Common myeloid progenitor, CD34-positive (primary cell): ENCODE measurements around the gene RAB37.
A peak's percentile ranks its signal among the peaks of the same experiment; 100 is the strongest.

Experiments
- CTCF ChIA-PET: fragments of 350-600 bp; sonication (Branson Sonifier 250); formaldehyde crosslinking; loops from one replicate; lab custom pipeline; 2021; ENCODE audit warnings: antibody characterized with exemption; lab: Charles Lee
- POLR2A ChIA-PET: fragments of 350-600 bp; sonication (Branson Sonifier 250); formaldehyde crosslinking; loops from one replicate; lab custom pipeline; 2021; ENCODE audit warnings: antibody characterized with exemption; lab: Charles Lee
- DNase-seq, 3 donors: peaks; one replicate each; pipeline versions ENCODE4 v3.0.0 to v3.0.0-alpha.2; 2013
- H3K27ac ChIP-seq, 2 experiments: 1 replicate in 1 of 2; 2 replicates in 1 of 2; pipeline ENCODE4 v1.7.0; 2013; ENCODE audit warnings: inconsistent platforms in 2 of 2, low read length in 2 of 2, mild to moderate bottlenecking in 2 of 2, low read depth in 1 of 2, moderate library complexity in 1 of 2; ENCODE audit not compliant: severe bottlenecking in 2 of 2, insufficient read depth in 1 of 2, poor library complexity in 1 of 2
- H3K27me3 ChIP-seq, 5 experiments: replicated peaks in 2 of 5; 1 replicate in 3 of 5; 2 replicates in 2 of 5; pipeline versions ENCODE4 v1.6.1 to v1.7.0; 2013; ENCODE audit warnings: low read length in 4 of 5, mild to moderate bottlenecking in 2 of 5, moderate library complexity in 2 of 5, inconsistent platforms in 1 of 5; ENCODE audit not compliant: insufficient read depth in 5 of 5, control insufficient read depth in 4 of 5
- H3K36me3 ChIP-seq, 4 experiments: 1 replicate in 2 of 4; 2 replicates in 2 of 4; pipeline versions ENCODE4 v1.6.1 to v1.7.0; 2013; ENCODE audit warnings: low read length in 3 of 4, control low read depth in 1 of 4, mild to moderate bottlenecking in 1 of 4; ENCODE audit not compliant: control insufficient read depth in 4 of 4, insufficient read depth in 4 of 4
- H3K4me1 ChIP-seq, 4 experiments: 1 replicate in 3 of 4; 2 replicates in 1 of 4; pipeline versions ENCODE4 v1.6.1 to v1.7.1; 2013; ENCODE audit warnings: low read length in 3 of 4, mild to moderate bottlenecking in 3 of 4, control low read depth in 1 of 4, inconsistent platforms in 1 of 4, moderate library complexity in 1 of 4; ENCODE audit not compliant: control insufficient read depth in 4 of 4, insufficient read depth in 4 of 4; ENCODE audit errors: control extremely low read depth in 1 of 4
- H3K4me3 ChIP-seq, 7 experiments: 1 replicate in 4 of 7; 2 replicates in 3 of 7; pipeline versions ENCODE4 v1.5.1 to v1.7.0; 2013; ENCODE audit warnings: mild to moderate bottlenecking in 7 of 7, low read length in 6 of 7, moderate library complexity in 6 of 7, inconsistent platforms in 2 of 7, low read depth in 2 of 7, control low read depth in 1 of 7; ENCODE audit not compliant: insufficient read depth in 4 of 7, control insufficient read depth in 1 of 7; ENCODE audit errors: extremely low read depth in 1 of 7
- H3K9me3 ChIP-seq, 5 experiments: 1 replicate in 4 of 5; 2 replicates in 1 of 5; pipeline versions ENCODE4 v1.6.1 to v1.7.1; 2013; ENCODE audit warnings: low read length in 4 of 5, mild to moderate bottlenecking in 2 of 5, inconsistent platforms in 1 of 5, low read depth in 1 of 5, moderate library complexity in 1 of 5; ENCODE audit not compliant: control insufficient read depth in 4 of 5, insufficient read depth in 2 of 5; ENCODE audit errors: control extremely low read depth in 1 of 5
- WGBS: methylation state at CpG from one replicate; pipeline ENCODE4 v1.1.5; 2013; ENCODE audit not compliant: insufficient coverage; 5-methylcytosine and 5-hydroxymethylcytosine counted together

RAB37 gene

GRCh38 chr17:74761931-74762330 lies 24.9 kb downstream of the RAB37 start:
- Histone ChIP-seq H3K9me3 (no peaks in the 10 kb centered on the region), H3K27me3 (no peaks in the 10 kb centered on the region), H3K4me3 (no peak overlapping the region), H3K27ac (no peak overlapping the region), H3K4me1 (peaks cover 4 to 53% (median 48%) of the 10 kb centered on the region in 4 experiments), H3K36me3 (peaks cover 4 to 49% (median 26%) of the 10 kb centered on the region in 4 experiments)
- 98% methylated on average over 7 of the region's 11 CpGs for WGBS
- ChIA-PET CTCF (interaction anchor here (1.5 to 11.0 kb wide), 7 partner anchors 11 to 105 kb away, joined by 3 to 175 read pairs (median 15); partner anchors contain the start of genes NAT9, NHERF1 and RAB37), POLR2A (interaction anchor here (6.0 kb wide), 1 partner anchor 13 kb away, joined by 71 read pairs; the partner anchor contains the start of gene NHERF1)
- no peak for DNase-seq

- Histone ChIP-seq H3K4me3 (no peak overlapping the region), H3K4me1 (peaks cover 0 to 44% (median 31%) of the 10 kb centered on the region in 4 experiments), H3K27me3 (no peaks in the 10 kb centered on the region), H3K36me3 (peaks cover 9 to 67% (median 38%) of the 10 kb centered on the region in 4 experiments), H3K9me3 (no peaks in the 10 kb centered on the region), H3K27ac (no peak overlapping the region)
- WGBS, result 100% methylated on average over 8 of the region's 16 CpGs
- POLR2A ChIA-PET, result interaction anchor here (1.1 kb wide), 1 partner anchor 15 kb away, joined by 3 read pairs; no protein-coding TSS in a partner anchor
- no peak for DNase-seq
- CTCF ChIA-PET, result interaction anchor here (0.7 to 9.5 kb wide), 8 partner anchors 9 to 106 kb away, joined by 3 to 152 read pairs (median 4); partner anchors contain the start of genes NHERF1 and RAB37
Observed at GRCh38 chr17:74763565-74764387, 26.7 kb downstream of the RAB37 start.

GRCh38 chr17:74764751-74765286 lies 27.8 kb downstream of the RAB37 start:
- H3K9me3 ChIP-seq, result no peaks in the 10 kb centered on the region
- peaks cover 0 to 33% (median 21%) of the 10 kb centered on the region in 4 experiments for H3K4me1 ChIP-seq
- H3K36me3 ChIP-seq, result peaks cover 14 to 78% (median 47%) of the 10 kb centered on the region in 4 experiments
- no peak overlapping the region for H3K4me3 ChIP-seq
- no peak overlapping the region for H3K27ac ChIP-seq
- DNase-seq, result no peak
- H3K27me3 ChIP-seq, result no peaks in the 10 kb centered on the region
- 100% methylated on average over 2 of the region's 4 CpGs for WGBS
- POLR2A ChIA-PET, result interaction anchor here (1.1 kb wide), 1 partner anchor 16 kb away, joined by 3 read pairs; no protein-coding TSS in a partner anchor
- CTCF ChIA-PET, result interaction anchor here (1.2 to 2.0 kb wide), 6 partner anchors 11 to 107 kb away, joined by 3 to 9 read pairs (median 4); partner anchors contain the start of gene NAT9

DNA sequence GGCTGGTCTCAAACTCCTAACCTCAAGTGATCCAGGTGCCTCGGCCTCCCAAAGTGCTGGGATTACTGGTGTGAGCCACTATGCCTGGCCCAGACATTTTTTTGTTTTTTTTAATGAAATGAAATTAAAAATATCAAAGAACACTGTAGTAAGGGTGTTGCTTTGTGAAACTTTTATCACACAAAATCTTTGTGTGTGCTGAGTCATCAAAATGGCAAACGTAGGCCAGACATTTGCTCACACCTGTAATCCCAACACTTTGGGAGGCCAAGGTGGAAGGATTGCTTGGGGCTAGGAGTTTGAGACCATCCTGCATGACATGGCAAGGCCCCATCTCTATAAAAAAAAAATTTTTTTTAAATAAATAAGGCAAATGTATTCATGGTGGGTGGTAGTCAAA lies 29.4 kb downstream of the RAB37 start:
- Histone ChIP-seq H3K4me1 (peaks cover 0 to 17% (median 5%) of the 10 kb centered on the region in 4 experiments), H3K9me3 (no peaks in the 10 kb centered on the region), H3K4me3 (no peak overlapping the region), H3K36me3 (peaks cover 19 to 88% (median 55%) of the 10 kb centered on the region in 4 experiments), H3K27me3 (no peaks in the 10 kb centered on the region), H3K27ac (peak overlapping the region in 1 of 2 experiments; percentile 25)
- ChIA-PET POLR2A (no interaction called here), CTCF (interaction anchor here (0.9 to 3.0 kb wide), 6 partner anchors 8 to 109 kb away, joined by 3 to 20 read pairs (median 4); partner anchors contain the start of gene NAT9)
- no CpG with 5 or more reads among the region's 2 CpGs for WGBS
- DNase-seq, result no peak

DNA sequence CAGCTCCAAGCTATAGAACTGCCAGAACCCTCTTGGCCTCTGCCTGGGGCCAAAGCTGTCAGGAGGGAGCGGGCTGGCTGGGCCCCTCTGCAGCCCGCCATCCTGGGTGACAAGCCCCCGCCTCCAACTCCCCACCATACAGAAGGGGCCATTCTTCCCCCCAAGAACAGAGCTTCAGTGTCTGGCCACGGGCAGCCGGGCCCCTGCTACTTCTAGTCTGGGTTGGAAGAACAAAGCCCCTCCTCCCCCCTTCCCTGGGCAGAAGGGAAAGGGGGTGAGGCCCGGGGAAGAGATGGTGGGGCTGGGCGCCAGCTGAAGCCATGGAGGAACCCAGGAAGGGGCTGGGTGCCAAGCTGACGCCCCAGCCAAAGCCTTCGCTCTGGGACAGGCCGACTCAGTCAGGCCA lies 30.1 kb downstream of the RAB37 start:
- H3K36me3 ChIP-seq, result peaks cover 20 to 89% (median 59%) of the 10 kb centered on the region in 4 experiments
- H3K9me3 ChIP-seq, result no peaks in the 10 kb centered on the region
- CTCF ChIA-PET, result interaction anchor here (0.7 to 4.9 kb wide), 10 partner anchors 9 to 110 kb away, joined by 3 to 38 read pairs (median 3); partner anchors contain the start of gene RAB37
- H3K27me3 ChIP-seq, result no peaks in the 10 kb centered on the region
- no peak for DNase-seq
- H3K4me3 ChIP-seq, result no peak overlapping the region
- POLR2A ChIA-PET, result no interaction called here
- WGBS, result 62% methylated on average over 5 of the region's 10 CpGs
- peaks cover 0 to 12% (median 4%) of the 10 kb centered on the region in 4 experiments for H3K4me1 ChIP-seq
- H3K27ac ChIP-seq, result peak overlapping the region in 1 of 2 experiments; percentile 25

- peaks cover 23 to 93% (median 67%) of the 10 kb centered on the region in 4 experiments for H3K36me3 ChIP-seq
- H3K4me3 ChIP-seq, result no peak overlapping the region
- H3K27me3 ChIP-seq, result no peaks in the 10 kb centered on the region
- CTCF ChIA-PET, result interaction anchor here (0.7 to 14.2 kb wide), 11 partner anchors 8 to 111 kb away, joined by 3 to 154 read pairs (median 4); partner anchors contain the start of genes NHERF1 and RAB37
- POLR2A ChIA-PET, result interaction anchor here (0.7 kb wide), 1 partner anchor 9 kb away, joined by 3 read pairs; no protein-coding TSS in a partner anchor
- H3K27ac ChIP-seq, result peak overlapping the region in 1 of 2 experiments; percentile 14
- H3K4me1 ChIP-seq, result peaks cover 0 to 12% (median 2%) of the 10 kb centered on the region in 4 experiments
- no peak for DNase-seq
- H3K9me3 ChIP-seq, result no peaks in the 10 kb centered on the region
- WGBS, result 74% methylated on average over 12 of the region's 17 CpGs
Observed at GRCh38 chr17:74768069-74768762, 31.2 kb downstream of the RAB37 start.
